Stimulated activated CD4-positive, alpha-beta T cell treated with anti-CD3 and anti-CD28 coated beads, TNF-alpha, amount 100 ng/mL, for 1 hour (primary cell): ENCODE measurements around the gene TLX1.
A peak's percentile ranks its signal among the peaks of the same experiment; 100 is the strongest.

Experiments used
- DNase-seq, 3 donors: peaks; one replicate each; pipeline ENCODE4 v3.0.0-alpha.2; 2020; ENCODE audit warnings: low read depth in 3 of 3, low spot score in 1 of 3

Gene TLX1

GRCh38 chr10:101130984-101131961 lies at the start of gene TLX1:
Gene TLX1 (plus strand): TSS chr10:101131300. CDS start chr10:101131542, 242 bp downstream.
- no peak for DNase-seq

- DNase-seq = no peak
Observed at GRCh38 chr10:101085846-101086245, 45.3 kb upstream of the TLX1 start.

GRCh38 chr10:101087376-101087775 lies 43.7 kb upstream of the TLX1 start:
- no peak for DNase-seq

- DNase-seq = no peak
Observed at GRCh38 chr10:101087965-101088364, 43.1 kb upstream of the TLX1 start.

- no peak for DNase-seq
Observed at GRCh38 chr10:101089520-101090299, 41.4 kb upstream of the TLX1 start.

GRCh38 chr10:101090597-101090996 lies 40.5 kb upstream of the TLX1 start:
- DNase-seq = no peak

- no peak for DNase-seq
Observed at GRCh38 chr10:101091546-101092290, 39.4 kb upstream of the TLX1 start.

GRCh38 chr10:101092881-101093354 lies 38.2 kb upstream of the TLX1 start:
- DNase-seq = no peak

GRCh38 chr10:101094121-101094879 lies 36.8 kb upstream of the TLX1 start:
- no peak for DNase-seq

GRCh38 chr10:101095004-101095403 lies 36.1 kb upstream of the TLX1 start:
- no peak for DNase-seq

GRCh38 chr10:101095550-101096213 lies 35.4 kb upstream of the TLX1 start:
- DNase-seq = peak; percentile 26 to 64 (median 31)

- no peak for DNase-seq
Observed at GRCh38 chr10:101096378-101096777, 34.7 kb upstream of the TLX1 start.

- DNase-seq = no peak
Observed at GRCh38 chr10:101097881-101098280, 33.2 kb upstream of the TLX1 start.

GRCh38 chr10:101099901-101100300 lies 31.2 kb upstream of the TLX1 start:
- no peak for DNase-seq

- no peak for DNase-seq
Observed at GRCh38 chr10:101101372-101101881, 29.7 kb upstream of the TLX1 start.

- DNase-seq = no peak
Observed at GRCh38 chr10:101103430-101103829, 27.7 kb upstream of the TLX1 start.

- no peak for DNase-seq
Observed at GRCh38 chr10:101106351-101106750, 24.7 kb upstream of the TLX1 start.

GRCh38 chr10:101107771-101108170 lies 23.3 kb upstream of the TLX1 start:
- DNase-seq = no peak

- DNase-seq = no peak
Observed at GRCh38 chr10:101110856-101111523, 20.1 kb upstream of the TLX1 start.
